ENCODE measurements around the gene NKD2. TPM values are rescaled to one million over a fixed set of nuclear protein-coding genes. Genes with fewer than 3 reads are reported as not detected.

NKD2 gene
- total and polyA plus RNA-seq, 12 donors, result 0.22 to 32.8 (median 10.8) TPM

DNA sequence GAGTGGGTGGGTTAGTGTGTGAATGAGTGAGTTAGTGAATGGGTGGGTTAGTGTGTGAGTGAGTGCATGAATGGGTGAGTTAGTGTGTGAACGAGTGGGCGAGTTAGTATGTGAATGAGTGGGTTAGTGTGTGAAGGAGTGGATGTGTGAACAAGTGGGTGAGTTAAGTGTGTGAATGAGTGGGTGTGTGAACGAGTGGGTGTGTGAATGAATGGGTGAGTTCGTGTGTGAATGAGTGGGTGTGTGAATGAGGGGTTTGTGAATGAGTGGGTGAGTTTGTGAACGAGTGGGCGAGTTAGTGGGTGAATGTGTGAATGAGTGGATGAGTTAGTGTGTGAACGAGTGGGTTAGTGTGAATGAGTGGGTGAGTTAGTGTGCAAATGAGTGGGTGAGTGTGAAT, 34.0 kb downstream of the NKD2 start:
- WGBS, 4 donors, result 79 to 86% (median 81%) methylated on average over 7 of the region's 7 CpGs
- no peaks in the 10 kb centered on the region for H3K36me3 ChIP-seq (replicated peaks in 1 of 2)
- H3K9me3 ChIP-seq (replicated peaks in 1 of 3), result no peaks in the 10 kb centered on the region
- TF ChIP-seq, protein P1, sequence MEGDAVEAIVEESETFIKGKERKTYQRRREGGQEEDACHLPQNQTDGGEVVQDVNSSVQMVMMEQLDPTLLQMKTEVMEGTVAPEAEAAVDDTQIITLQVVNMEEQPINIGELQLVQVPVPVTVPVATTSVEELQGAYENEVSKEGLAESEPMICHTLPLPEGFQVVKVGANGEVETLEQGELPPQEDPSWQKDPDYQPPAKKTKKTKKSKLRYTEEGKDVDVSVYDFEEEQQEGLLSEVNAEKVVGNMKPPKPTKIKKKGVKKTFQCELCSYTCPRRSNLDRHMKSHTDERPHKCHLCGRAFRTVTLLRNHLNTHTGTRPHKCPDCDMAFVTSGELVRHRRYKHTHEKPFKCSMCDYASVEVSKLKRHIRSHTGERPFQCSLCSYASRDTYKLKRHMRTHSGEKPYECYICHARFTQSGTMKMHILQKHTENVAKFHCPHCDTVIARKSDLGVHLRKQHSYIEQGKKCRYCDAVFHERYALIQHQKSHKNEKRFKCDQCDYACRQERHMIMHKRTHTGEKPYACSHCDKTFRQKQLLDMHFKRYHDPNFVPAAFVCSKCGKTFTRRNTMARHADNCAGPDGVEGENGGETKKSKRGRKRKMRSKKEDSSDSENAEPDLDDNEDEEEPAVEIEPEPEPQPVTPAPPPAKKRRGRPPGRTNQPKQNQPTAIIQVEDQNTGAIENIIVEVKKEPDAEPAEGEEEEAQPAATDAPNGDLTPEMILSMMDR (IDR thresholded peaks at IDR 0.05), result no peak
- TF ChIP-seq POLR2A (IDR thresholded peaks at IDR 0.05), result no peak
- H3K4me1 ChIP-seq (replicated peaks in 1 of 2), result no peaks in the 10 kb centered on the region
- intact Hi-C loops (cut with DNase I), result no loop called here
- H3K4me3 ChIP-seq, result no peak overlapping the region
- H3K27me3 ChIP-seq, result no peaks in the 10 kb centered on the region
- no peak for DNase-seq
- no peak overlapping the region for H3K27ac ChIP-seq

- no peak overlapping the region for H3K27ac ChIP-seq
- 79 to 85% (median 82%) methylated on average over 7 of the region's 7 CpGs for WGBS, 4 donors
- no peaks in the 10 kb centered on the region for H3K36me3 ChIP-seq (replicated peaks in 1 of 2)
- no peaks in the 10 kb centered on the region for H3K4me1 ChIP-seq (replicated peaks in 1 of 2)
- intact Hi-C loops (cut with DNase I), result no loop called here
- no peaks in the 10 kb centered on the region for H3K9me3 ChIP-seq (replicated peaks in 1 of 3)
- no peak overlapping the region for H3K4me3 ChIP-seq
- TF ChIP-seq POLR2A (IDR thresholded peaks at IDR 0.05), result no peak
- TF ChIP-seq, protein P1 (IDR thresholded peaks at IDR 0.05), result no peak
- no peak for DNase-seq
- H3K27me3 ChIP-seq, result no peaks in the 10 kb centered on the region
These were observed 34.7 kb downstream of the NKD2 start for GRCh38 chr5:1043327-1043726.

GRCh38 chr5:1044117-1044516, 35.5 kb downstream of the NKD2 start:
- H3K27me3 ChIP-seq, result no peaks in the 10 kb centered on the region
- no peak for DNase-seq
- no peaks in the 10 kb centered on the region for H3K4me1 ChIP-seq (replicated peaks in 1 of 2)
- H3K9me3 ChIP-seq (replicated peaks in 1 of 3), result no peaks in the 10 kb centered on the region
- TF ChIP-seq, protein P1 (IDR thresholded peaks at IDR 0.05), result no peak
- no peak for TF ChIP-seq POLR2A (IDR thresholded peaks at IDR 0.05)
- H3K27ac ChIP-seq, result no peak overlapping the region
- no peaks in the 10 kb centered on the region for H3K36me3 ChIP-seq (replicated peaks in 1 of 2)
- intact Hi-C loops (cut with DNase I), result no loop called here
- no peak overlapping the region for H3K4me3 ChIP-seq
- 75 to 82% (median 80%) methylated on average over 5 of the region's 5 CpGs for WGBS, 4 donors

- no peak overlapping the region for H3K27ac ChIP-seq
- DNase-seq, result no peak
- H3K9me3 ChIP-seq (replicated peaks in 1 of 3), result no peaks in the 10 kb centered on the region
- no peaks in the 10 kb centered on the region for H3K4me1 ChIP-seq (replicated peaks in 1 of 2)
- no peaks in the 10 kb centered on the region for H3K36me3 ChIP-seq (replicated peaks in 1 of 2)
- TF ChIP-seq, protein P1 (IDR thresholded peaks at IDR 0.05), result no peak
- no peak for TF ChIP-seq POLR2A (IDR thresholded peaks at IDR 0.05)
- intact Hi-C loops (cut with DNase I), result no loop called here
- H3K4me3 ChIP-seq, result no peak overlapping the region
- no peaks in the 10 kb centered on the region for H3K27me3 ChIP-seq
- 82 to 88% (median 86%) methylated on average over 9 of the region's 9 CpGs for WGBS, 4 donors
These were observed 37.5 kb downstream of the NKD2 start for GRCh38 chr5:1045960-1046560.

Data from adrenal gland (tissue), 12 donors.